ENCODE results near the gene UQCRC2.
A peak's percentile ranks its signal among the peaks of the same experiment; 100 is the strongest.
"Not testable (repeated sequence)": the region's sequence is repeated elsewhere in the genome, so short reads cannot be mapped to it uniquely, and the experiment has no call there.

The UQCRC2 gene

DNA sequence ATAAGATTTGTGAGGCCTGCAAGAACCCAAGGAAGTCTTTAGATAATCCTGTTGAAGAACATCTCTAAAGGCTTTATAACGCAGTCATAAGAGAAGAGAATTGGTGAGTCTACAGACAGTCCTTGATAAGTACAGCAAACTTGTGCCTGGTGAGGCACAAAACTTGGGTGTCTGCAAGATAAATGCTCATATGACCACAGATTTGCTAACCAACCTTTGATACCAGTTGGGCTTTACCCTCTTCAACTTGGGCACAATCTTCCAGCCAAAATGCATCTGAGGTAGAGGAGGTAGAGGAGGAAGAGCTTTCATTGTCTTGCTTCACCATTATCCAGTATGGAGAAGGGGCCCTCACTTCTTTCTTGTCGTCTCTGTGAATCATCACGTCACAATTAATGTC, 30.9 kb downstream of the UQCRC2 start:
- DNase-seq, result no peak

DNA sequence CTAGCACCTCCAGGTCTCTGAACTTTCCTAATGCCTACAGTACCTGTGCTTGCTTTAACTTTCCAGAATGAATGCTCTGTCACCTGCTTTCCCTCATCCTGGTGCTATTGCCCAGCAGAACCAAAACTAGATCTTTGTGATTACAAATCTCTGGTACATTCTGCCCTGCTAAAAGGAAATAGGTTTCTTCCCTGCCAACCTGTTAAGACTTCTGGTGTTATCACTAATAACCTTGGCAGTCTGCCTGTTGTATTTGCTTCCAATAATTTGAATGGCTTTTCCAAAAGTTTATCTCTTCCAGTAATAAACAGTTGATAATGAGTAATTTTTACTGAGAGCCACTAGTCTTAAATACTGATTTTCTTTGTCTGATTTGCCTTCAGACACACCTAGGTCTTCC, 32.4 kb downstream of the UQCRC2 start:
- DNase-seq, result no peak

DNA sequence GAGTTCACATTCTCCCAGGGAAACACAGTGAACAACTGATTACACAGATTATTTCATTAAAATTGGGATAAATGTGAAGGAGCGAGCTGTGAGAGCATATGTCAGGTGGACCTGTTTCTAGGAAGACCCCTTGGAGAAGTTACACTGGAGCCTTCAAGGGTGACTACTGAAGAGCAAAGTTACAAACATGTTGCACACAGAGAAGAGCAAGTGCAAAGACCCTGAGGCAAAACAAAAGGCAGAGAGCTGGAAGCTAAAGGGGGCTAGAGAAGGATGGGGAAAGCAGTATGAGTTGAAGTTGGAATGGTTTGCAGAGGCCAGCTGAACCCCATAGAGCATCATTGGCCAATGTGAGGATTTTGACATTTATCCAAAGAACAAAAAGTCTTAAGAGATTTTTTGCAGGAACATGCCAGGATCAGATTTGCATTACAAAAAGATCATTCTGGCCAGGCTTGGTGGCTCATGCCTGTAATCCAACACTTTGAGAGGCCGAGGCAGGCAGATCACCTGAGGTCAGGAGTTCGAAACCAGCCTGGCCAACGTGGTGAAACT, 33.6 kb downstream of the UQCRC2 start:
- DNase-seq, result no peak

DNA sequence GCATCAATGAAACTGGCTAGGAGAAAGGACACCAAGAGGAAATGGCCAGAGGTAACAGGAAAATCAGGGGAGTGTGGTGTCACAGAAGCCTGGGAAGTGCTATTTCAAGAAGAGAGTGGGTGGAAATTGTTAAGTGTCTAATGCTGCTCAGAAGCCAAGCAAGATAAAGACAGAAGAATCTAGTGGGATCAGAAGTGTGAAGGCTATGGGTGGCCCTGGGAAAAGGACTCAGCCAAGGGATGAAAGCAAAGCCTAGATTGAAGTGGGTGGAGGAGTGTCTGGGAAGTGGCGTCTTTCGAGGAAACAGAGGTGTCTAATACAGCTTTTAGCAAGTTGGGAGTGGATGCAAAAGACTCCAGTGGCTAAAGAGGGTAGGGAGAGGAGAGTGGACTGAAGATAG, 34.3 kb downstream of the UQCRC2 start:
- DNase-seq, result no peak

DNA sequence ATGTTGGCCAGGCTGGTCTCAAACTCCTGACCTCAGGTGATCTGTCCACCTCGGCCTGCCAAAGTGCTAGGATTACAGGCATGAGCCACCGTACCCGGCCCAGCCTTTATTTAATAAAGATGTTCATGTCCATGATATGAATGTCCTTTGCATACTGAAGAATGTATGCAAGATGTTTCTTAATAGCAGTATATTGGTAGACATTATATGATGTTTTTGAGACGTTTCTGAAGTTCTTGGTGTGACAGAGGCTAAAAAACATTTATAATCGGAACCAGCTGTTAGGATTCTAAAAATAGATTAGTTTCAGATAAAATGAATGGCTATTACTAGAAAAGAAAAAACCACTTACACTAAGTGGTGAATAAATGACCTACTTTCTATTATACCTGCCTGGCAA, 36.0 kb downstream of the UQCRC2 start:
- no peak for DNase-seq

DNA sequence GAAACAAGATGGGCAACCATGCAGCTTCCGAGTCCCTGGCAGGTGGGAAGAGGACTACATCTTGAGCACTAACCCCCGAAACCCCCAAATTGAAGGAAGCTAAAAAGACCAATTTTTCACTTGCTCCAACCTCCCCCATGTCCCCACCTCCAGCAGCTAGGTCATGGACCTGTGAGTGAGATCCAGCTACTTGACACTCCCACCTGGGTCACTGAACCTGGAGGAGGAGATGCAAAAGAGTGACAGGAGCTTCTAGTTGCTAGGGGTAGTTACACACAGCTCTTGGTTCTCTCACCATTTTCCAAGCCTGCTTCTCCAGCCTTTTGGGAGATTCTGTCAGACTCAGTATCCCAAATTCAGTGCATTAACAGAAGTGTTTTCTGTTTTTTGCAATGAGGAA, 36.6 kb downstream of the UQCRC2 start:
- DNase-seq, result no peak

DNA sequence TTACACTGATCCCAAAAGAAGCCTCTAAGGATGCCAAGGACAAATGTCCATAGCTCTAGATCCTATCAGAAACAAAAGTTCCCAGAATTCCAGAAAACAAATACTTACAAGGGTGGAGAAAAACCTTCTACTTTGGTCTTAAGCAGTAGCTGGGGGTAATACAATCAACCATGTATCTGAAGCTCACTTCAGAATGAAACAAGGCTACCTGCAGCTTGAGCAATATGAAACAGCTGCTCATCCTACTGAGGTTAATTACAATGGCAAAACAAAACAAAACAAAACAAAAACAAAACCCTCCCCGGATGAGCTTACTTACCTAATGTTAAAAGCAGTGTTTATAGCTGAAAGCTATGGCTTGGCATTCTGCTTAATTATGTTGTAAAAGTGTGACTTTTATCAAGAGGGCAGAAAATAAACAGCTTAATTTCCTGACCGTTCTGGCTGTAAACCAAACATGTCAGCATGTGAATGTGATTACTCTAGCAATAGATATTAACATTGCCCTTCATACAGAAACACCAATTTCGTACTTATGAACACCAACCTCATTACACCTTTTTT, 37.3 kb downstream of the UQCRC2 start:
- no peak for DNase-seq

DNA sequence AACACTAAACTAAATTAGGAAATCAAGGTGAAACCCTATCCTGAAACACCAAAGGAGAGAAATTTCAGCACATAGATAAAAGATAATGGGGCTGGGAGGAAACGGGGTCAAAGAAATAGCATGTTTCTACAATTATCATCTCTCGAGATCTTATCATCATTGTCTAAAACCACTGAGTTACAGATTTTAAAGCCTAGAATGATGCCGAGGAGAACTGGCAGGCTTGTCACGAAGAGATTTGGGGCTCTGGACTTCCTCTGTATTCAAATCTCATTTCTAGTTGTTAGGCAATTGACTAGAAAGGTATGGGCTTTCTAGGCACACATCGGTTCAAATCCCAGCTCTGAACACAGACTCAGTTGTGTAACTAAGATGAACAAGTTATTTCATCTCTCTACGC, 38.5 kb downstream of the UQCRC2 start:
- DNase-seq, result no peak

DNA sequence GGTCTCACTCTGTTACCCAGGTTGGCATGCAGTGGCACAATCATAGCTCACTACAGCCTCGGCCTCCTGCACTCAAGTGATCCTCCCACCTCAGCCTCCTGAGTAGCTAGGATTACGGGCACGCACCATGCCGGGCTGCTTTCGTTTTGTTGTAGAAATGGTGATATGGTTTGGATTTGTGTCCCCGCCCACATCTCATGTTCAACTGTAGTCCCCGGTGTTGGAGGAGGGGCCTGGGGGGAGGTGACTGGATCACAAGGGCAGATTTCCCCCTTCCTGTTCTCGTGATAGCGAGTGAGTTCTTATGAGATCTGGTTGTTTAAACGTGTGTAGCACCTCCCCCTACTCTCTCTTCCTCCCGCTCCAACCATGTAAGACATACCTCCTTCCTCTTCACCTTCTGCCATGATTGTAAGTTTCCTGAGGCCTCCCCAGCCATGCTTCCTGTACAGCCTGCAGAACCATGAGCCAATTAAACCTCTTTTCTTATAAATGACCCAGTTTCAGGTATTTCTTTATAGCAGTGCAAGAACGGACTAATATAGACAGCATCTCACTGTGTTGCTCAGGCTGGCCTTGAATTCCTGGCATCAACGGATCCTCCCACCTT, 41.8 kb downstream of the UQCRC2 start:
- DNase-seq, result no peak

DNA sequence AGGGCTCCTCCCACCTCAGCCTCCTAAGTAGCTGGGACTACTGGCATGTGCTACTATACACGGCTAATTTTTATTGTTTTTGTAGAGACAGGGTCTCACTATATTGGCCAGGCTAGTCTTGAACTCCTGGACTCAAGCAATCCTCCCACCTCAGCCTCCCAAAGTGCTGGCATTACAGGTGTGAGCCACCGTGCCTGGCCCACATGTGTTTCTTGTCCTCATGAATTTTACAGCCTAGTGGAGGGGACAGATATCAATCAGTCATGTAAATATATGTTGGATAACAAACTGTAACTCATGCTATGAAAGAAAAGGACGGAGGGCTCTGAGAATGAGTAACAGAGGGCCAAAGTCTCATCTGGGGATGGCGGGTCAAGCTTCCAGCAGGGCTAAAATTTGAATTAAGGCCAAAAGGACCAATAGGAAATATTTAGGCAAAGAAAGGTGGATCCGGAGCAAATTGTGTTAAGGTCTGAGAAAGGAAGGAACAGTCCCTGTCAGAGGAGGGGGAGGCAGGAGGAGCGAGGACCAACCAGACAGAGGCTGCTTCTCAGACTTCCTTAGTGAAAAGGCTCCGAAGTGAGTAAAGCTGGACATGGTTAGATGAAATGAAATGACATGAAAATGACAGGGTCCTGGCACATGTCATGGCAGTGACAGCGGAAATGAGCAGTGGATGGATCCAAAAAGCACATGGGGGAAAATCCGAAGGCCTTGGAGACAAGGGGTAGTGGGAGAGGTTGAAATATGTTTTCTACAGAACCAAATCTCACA, 43.9 kb downstream of the UQCRC2 start:
- DNase-seq, result no peak

DNA sequence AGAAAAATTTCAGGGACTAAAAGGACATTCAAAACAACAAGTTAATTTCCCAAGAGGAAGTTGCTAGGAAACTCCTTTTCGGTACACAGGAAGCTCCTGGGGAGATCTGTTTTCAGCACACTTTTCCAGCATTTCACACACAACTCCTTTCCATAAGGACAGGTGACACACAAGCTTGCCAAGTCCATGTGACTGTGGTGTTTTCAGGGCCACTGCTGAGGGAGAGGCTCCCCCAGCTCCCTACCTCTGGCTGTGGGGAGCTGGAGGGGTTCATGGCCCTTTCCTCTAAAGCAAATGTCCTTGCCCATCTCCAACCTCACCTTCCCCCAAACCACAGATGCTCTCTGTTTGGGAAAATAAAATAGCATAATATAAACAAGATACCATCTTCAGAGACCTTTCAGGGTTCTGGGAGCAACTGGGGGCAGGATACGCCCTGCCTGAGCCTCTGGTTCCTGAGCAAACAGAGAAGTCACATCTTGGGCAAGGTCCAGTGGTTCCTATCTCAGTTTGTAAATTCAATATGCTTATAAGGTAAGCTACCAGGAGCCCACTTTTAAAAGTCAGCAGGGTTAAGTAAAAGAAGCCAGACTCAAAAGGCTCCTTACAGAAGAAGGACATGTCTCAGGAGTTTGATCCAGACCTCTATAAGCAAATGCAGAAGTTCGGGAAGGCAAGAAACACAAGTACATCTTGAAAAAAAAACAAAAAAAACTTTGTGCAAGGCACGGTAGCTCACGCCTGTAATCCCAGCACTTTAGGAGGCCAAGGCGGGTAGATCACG, 44.7 kb downstream of the UQCRC2 start:
- DNase-seq, result no peak

DNA sequence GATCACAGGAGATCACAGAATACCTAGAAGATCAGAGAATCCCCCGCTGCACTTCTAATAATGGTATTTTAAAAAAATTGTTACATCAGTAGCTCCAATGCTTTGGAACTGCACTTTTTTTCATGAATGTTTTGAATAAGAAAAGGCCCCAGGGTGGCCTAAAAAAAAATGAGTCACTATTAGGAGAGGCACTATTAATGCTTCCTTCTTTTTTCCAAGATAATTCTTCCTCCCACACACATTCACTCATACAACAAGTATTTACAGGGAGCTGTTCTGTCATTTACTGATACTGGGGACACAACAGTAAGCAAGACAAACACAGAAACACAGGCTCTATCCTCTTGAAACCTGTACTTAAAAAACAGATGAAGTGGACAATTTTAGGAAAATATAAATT, 48.4 kb downstream of the UQCRC2 start:
- DNase-seq, result no peak

DNA sequence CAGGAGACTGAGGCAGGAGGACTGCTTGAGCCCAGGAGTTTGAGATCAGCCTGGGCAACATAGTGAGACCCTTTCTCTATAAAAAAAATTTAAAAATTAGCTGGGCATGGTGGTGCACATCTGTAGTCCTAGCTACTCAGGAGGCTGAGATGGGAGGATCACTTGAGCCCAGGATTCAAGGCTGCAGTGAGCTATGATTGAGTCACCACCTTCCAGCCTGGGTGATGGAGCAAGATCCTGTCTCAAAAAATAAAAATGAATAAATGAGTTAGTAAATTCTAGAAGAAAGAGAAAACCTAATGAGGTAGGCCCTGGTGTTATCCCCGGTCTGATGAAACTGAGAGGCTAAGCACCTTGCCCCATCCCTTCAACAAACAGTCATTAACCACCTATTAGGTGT, 48.9 kb downstream of the UQCRC2 start:
- not testable (repeated sequence) for DNase-seq

DNA sequence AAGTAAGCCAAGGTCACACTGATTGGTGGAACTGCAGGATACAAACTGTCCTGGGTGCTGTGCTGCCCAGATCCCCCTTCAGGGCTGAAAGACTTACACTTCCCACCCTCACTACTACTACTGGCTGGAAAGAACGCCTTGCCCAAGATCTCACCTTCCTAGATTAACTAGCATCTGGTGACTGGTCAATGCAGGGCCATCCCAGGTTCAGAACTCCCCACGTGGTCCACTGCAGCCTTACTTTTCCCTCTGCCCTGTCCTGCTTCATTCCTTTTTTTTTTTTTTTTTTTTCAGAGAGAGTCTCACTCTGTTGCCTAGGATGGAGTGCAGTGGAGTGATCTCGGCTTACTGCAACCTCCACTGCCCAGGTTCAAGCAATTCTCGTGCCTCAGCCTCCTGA, 50.0 kb downstream of the UQCRC2 start:
- no peak for DNase-seq

DNA sequence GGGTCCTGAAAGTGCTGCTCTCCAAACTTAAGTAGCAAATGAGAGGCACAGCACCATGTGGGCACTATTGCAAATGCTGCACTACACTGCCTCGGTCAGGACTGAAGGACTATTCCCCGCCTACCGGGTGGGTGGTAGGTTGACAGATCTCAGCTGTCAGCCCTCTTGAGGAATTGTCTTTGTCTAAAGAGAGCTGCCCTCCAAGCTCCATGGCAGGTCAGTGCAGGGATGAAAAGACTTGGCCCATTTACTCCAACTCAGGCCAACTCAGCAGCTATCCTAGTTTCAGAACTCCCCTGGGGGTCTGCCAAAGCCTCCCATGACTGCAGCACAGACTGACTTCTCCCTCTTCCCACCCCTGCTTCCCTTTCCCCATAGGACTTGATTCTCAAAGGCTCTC, 51.2 kb downstream of the UQCRC2 start:
- DNase-seq, result peak; percentile 39

DNA sequence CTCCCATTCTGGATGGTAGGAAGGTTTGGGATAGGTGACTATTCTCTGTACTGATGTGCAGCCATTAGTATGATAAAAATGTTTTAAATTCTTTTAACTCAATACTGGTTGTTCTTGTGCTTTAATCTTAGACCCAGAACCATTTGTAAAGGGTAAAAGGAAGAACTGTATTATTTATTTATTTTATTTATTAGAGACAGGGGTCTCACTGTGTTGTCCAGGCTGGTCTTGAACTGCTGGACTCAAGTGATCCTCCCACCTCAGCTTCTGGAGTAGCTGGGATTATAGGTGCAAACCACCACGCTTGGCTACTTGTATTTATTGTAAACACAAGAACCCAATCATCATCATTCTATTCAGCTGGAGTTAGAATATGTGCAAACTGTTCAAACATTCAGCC, 52.6 kb downstream of the UQCRC2 start:
- DNase-seq, result no peak

DNA sequence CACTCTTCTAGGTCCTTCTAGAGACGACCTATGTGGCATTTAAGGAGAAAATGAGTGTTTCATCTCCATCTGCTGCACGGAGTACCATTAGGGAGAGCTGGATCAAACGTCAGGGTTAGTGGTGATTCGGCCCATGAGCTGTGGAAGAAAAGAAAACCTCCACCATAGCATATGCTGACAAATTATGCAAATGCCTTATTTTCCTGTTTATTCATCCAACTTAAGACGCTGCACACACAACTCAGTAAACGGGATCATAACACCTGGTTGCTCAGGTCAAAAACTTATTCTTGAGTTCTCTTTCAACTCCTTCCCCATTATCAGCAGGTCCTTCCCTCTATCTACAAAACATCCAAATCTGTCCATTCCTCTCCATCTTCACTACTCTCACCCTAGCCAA, 53.5 kb downstream of the UQCRC2 start:
- no peak for DNase-seq

DNA sequence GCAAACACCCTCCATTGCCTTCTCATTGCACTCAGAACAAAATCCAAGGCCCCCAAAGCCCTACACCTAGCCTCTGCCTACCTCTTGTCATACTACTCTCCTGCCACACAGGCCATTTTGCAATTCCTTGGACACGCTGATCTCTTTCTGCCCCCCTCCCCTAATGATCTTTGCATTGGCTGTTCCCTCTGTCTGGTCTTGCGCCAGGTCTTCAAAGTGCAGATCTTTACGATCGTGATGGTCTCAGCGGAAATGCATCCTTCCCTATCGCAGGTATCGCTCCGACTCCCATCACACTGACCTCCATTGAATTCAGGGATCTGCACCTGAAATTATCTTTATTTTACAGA, 54.0 kb downstream of the UQCRC2 start:
- DNase-seq, result no peak

DNA sequence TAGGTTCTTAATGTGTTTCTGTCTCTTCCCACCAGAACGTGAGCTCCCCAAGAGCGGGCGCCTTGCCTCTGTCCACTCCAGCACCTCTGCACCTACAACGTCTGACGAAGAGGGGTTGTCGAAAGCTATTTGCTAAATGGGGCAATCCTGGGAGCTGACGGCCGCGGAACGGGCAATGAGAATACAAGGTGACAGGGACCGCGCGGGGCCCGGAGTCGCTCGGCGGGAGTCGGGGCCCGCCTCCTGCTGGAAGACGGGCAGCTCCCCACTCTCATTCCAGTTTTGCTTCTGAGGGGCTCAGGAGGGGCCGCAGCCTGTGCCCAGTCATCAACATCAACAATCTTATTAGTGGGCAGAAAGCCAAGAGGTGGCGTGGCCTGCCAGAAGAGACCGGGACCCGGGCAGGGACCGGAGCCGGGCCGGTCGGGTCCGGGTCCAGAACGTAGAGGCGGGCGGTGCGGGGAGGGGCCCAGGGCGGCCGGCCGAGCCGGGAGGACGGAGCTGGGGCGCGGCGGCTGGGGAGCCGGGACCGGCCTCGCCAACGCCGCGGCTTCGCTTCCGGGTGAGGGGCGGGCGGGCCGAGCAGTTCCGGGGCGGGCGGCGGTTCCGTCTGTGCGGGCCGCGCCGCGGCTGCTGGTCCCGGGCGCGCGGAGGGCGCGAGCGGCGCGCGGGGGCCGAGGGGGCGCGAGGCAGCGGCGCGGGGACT, 54.5 kb downstream of the UQCRC2 start, which contains the start of gene MOSMO:
MOSMO (plus strand) TSS at position 603 of the 706 bp plus-strand sequence. CDS start 191 bp downstream, outside the sequence.
- no peak for DNase-seq

DNA sequence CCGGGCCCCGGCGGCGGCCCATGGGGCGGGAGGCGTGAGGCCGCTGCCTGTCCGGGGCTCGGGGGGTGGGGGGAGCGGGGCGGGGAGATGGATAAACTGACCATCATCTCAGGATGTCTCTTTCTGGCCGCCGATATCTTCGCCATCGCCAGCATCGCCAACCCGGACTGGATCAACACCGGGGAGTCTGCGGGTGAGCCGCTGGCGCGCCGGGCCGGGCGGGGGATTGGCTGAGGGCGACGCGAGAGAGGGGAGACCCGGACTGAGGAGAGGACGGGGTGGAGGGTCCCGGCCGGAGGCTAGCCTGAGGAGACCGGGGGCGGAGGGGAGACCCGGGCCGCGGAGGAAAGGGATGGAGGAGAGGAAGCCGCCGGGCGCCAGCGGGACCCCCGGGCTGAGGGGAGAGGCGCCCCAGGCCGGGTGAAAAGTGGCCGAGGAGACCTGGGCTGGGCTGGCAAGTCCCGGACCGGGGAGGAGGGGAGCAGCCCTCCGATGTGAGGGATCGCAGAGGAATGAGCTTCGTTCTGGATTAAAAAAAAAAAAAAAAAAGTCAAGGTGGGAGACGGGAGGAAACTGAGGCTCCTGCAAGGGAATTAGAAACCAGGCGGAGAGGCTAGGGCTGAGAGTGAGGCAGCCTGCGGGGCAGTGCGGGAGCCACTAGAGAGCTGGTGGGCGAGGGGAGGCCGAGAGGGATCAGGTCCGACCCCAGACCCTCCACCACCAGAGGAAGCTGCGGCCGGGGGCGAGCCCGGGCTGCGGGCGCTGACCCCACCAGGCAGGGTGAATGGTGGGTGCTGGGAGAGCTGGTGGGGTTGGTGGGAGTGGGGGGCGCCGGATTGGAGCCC, 55.3 kb downstream of the UQCRC2 start:
- no peak for DNase-seq

DNA sequence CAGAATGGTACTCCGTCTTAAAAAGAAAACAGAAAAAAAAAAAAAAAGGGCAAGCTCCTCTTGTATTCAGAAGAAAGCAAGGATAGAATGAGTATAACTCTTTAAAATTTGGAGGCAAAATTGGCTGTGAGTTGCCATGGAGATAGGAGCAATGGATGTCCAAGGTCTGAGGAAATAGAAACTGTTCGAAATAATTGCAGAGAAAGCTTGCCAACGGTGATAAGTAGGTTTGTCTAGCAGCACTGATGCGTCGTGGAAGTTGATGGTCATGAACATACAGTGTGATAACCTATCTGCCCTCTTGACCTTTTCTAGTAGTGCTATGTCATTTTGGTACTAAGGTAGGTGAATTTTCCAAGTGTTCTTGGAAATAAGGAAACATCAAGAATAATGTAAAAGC, 57.7 kb downstream of the UQCRC2 start:
- DNase-seq, result no peak

DNA sequence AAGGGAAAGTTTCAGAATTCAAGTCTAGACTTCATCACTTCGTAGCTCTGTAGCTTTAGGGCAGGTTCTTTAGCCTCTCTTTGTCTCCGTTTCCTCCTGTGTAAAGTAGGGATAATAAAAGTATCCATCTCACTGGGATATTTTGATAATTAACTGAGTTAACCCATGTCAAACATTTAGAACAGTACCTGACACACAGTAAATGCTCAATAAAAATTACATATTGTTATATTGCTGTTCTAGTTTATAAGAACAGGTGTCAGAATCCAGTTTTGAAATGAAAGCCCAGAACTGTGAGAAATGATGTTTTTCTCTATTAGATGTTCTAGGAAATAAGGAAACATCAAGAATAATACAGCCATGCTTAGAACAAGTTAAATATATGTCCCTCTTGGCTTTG, 59.1 kb downstream of the UQCRC2 start:
- DNase-seq, result no peak

All from NCI-H524 treated with DMSO at 0.1 percent for 48 hours (cell line).